Colonic mucosa (tissue), 4 donors: ENCODE results near the gene KCNE1. TPM values are rescaled to one million over a fixed set of nuclear protein-coding genes. Genes with fewer than 3 reads are reported as not detected.

Source experiments
- DNase-seq: peaks from one replicate; pipeline ENCODE4 v3.0.0-alpha.2; 2020
- H3K27ac ChIP-seq: fragments of 200-600 bp; one replicate; pipeline ENCODE4 v1.8.0; 2021
- H3K27me3 ChIP-seq: fragments of 200-600 bp; one replicate; pipeline ENCODE4 v1.8.0; 2021
- H3K36me3 ChIP-seq: fragments of 200-600 bp; one replicate; pipeline ENCODE4 v1.8.0; 2021
- H3K4me1 ChIP-seq: fragments of 200-600 bp; one replicate; pipeline ENCODE4 v1.8.0; 2021; ENCODE audit warnings: mild to moderate bottlenecking
- H3K4me3 ChIP-seq: fragments of 200-600 bp; one replicate; pipeline ENCODE4 v1.8.0; 2021
- H3K9ac ChIP-seq, 2 donors: one replicate each; pipeline ENCODE4 v1.7.0; 2013; ENCODE audit warnings: control low read depth in 2 of 2, low read depth in 2 of 2, low read length in 2 of 2
- H3K9me3 ChIP-seq: fragments of 200-600 bp; one replicate; pipeline ENCODE4 v1.8.0; 2021
- intact Hi-C: fragments of 100-400 bp; cut with DNase I; formaldehyde crosslinking; loops from one replicate; pipeline ENCODE4 v1.14.1; 2022
- total RNA-seq, 2 donors: library from RNA; stranded (reverse); fragmentation: NEBNext Ultra II Directional in 1 of 2; extraction: Animal tissue kit (Norgen Biotek cat#: 25700) in 1 of 2; gene quantifications; one replicate each; pipeline ENCODE4 v1.2.1, GENCODE V29; 2021
- TF ChIP-seq, protein P1 (sequence below): fragments of 200-600 bp; IDR thresholded peaks from one replicate; pipeline ENCODE4 v1.8.0; 2022; ENCODE audit warnings: antibody characterized with exemption, mild to moderate bottlenecking
- donor health status: healthy.
- donor health status: DM: no; HTN: no; CAD: no.
- donor health status: DM: no; HTN: no; CAD: no.

KCNE1 gene
- total RNA-seq, 2 donors from 2014 or later = 0.11 TPM; not detected in 1

- Histone ChIP-seq H3K9ac (peak overlapping the region; percentile 54 to 89), H3K36me3 (no peaks in the 10 kb centered on the region), H3K27ac (peak overlapping the region; percentile 93), H3K27me3 (no peaks in the 10 kb centered on the region), H3K4me3 (peak overlapping the region; percentile 28), H3K4me1 (peaks cover 11% of the 10 kb centered on the region), H3K9me3 (no peaks in the 10 kb centered on the region)
- TF ChIP-seq, protein P1, sequence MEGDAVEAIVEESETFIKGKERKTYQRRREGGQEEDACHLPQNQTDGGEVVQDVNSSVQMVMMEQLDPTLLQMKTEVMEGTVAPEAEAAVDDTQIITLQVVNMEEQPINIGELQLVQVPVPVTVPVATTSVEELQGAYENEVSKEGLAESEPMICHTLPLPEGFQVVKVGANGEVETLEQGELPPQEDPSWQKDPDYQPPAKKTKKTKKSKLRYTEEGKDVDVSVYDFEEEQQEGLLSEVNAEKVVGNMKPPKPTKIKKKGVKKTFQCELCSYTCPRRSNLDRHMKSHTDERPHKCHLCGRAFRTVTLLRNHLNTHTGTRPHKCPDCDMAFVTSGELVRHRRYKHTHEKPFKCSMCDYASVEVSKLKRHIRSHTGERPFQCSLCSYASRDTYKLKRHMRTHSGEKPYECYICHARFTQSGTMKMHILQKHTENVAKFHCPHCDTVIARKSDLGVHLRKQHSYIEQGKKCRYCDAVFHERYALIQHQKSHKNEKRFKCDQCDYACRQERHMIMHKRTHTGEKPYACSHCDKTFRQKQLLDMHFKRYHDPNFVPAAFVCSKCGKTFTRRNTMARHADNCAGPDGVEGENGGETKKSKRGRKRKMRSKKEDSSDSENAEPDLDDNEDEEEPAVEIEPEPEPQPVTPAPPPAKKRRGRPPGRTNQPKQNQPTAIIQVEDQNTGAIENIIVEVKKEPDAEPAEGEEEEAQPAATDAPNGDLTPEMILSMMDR = no peak
- intact Hi-C loops = no loop called here
- DNase-seq = peak; percentile 82
These were observed 14.7 kb upstream of the KCNE1 start for GRCh38 chr21:34526618-34527290.

DNA sequence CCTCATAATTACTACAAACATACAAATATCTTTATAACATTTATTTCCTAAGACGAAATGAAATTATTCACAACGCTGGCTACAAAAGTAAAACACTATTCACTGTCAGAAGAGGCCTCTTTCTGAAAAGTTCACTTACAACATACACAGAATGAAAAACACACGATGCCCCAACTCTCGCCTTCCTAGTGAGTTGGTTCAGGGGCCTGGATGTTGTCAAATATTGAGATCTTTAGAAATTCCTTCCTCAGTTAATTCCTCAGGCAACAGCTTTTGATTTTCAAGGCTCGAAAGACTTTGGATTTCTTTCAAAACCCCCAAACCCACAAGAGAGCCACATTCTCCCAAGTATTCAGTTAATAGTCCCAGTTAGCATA is 14.2 kb upstream of the KCNE1 start:
- TF ChIP-seq, protein P1 = no peak
- peaks cover 4% of the 10 kb centered on the region for H3K36me3 ChIP-seq
- H3K4me1 ChIP-seq = peaks cover 14% of the 10 kb centered on the region
- H3K9ac ChIP-seq = peak overlapping the region; percentile 54 to 89
- H3K4me3 ChIP-seq = peak overlapping the region; percentile 28
- no peaks in the 10 kb centered on the region for H3K27me3 ChIP-seq
- intact Hi-C loops = no loop called here
- H3K27ac ChIP-seq = peak overlapping the region; percentile 93
- no peak for DNase-seq
- H3K9me3 ChIP-seq = no peaks in the 10 kb centered on the region

DNA sequence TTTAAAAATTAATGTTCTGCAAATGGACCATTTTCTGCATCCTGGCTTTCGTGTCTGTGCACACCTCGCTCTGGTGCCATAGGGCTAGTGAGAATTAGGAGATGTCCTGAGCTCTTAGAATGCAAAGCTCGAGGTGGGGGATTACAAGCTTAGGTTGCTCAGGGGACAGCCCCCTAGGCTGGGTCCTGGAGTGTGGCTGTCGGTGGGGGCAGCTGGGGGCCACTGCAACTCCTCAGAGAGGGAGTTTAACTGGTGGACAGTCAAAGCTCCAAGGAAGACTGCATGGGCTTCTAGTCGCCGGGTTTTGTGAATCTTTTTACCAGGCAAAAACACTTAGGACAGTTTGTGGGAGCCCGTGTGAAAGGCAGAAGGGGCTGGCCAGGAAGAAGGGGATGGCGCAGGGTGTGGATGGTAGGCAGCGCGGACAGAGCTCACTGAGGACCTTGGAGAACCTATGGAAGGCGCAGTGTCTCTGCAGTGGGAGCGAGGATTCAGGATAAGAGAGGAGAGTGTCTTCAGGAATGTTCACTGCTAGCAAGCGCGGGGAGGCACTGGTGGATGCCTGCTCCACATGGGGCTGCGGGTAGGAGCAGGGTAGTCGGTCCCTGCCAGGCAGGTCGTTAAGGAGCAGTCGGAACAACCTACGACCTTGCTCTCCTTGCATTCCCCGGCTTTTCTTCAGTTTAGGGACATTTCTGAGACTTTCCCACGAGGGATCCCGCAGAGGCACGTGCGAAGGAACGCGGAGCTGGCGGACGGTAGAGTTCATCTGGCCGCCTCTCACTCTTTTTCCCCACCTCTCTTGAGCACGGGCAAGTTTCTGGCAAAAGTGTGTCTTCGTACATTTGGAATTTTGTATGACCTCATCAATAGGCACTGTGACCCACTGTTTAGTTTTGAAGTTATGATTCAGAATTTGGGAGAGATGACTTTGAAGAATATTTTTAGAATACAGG is 12.9 kb upstream of the KCNE1 start:
- Histone ChIP-seq H3K4me3 (peak overlapping the region; percentile 28), H3K9me3 (no peaks in the 10 kb centered on the region), H3K27ac (peak overlapping the region; percentile 93), H3K9ac (peak overlapping the region; percentile 13 to 89), H3K36me3 (peaks cover 7% of the 10 kb centered on the region), H3K4me1 (peaks cover 18% of the 10 kb centered on the region), H3K27me3 (no peaks in the 10 kb centered on the region)
- no peak for DNase-seq
- intact Hi-C loops = no loop called here
- TF ChIP-seq, protein P1 = no peak

DNA sequence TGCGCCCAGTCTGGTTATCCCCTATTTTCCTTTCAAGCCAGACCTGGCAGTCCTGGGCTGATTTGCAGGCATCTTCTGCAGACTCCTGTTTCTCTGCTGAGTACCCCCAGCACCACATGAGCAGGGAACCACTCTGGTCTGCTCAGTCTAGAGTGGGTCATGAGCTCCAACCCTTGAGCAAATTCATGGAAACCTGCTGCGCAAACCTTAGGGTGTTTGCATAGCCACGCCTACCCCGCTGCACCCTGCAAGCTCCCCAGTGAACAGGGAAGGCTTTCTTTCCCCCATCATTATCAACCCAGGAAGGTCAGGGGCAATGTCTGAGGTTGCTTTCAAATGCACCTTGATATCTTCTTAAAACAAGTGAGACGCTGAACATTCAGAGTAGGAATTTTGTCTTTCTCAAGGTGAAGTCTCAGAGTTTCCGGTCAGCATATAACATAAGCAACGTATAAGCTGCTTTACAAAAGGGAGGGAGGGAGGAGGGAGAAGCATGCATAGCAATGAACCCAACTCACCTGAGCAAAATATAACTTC is 11.1 kb upstream of the KCNE1 start:
- H3K36me3 ChIP-seq = peaks cover 7% of the 10 kb centered on the region
- peak; percentile 76 for DNase-seq
- intact Hi-C loops = no loop called here
- peak overlapping the region; percentile 29 to 54 for H3K9ac ChIP-seq
- H3K9me3 ChIP-seq = no peaks in the 10 kb centered on the region
- TF ChIP-seq, protein P1 = no peak
- peak overlapping the region; percentile 93 for H3K27ac ChIP-seq
- no peaks in the 10 kb centered on the region for H3K27me3 ChIP-seq
- no peak overlapping the region for H3K4me3 ChIP-seq
- peaks cover 21% of the 10 kb centered on the region for H3K4me1 ChIP-seq

DNA sequence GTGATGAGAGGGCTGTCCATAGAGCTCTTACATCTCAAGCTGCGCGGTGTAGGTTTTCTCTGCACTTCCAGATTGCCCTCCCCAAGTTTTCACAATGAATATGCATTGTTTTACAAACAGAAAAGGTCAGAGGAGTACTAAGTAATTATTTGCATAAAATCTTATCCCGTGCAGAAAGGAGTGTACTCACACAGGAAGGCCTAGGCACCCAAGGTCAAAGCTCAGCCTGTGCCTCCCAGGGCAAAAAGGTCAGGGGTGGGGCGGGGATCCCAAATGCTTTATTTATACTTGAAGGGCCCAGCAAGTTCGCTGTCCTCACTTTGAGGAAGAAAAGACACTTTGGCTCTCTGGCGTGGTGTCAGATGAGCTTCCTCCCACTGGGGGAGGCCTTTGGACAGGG is 10.3 kb upstream of the KCNE1 start:
- Histone ChIP-seq H3K4me1 (peaks cover 21% of the 10 kb centered on the region), H3K9ac (peak overlapping the region in 1 of 2 donors; percentile 43), H3K36me3 (peaks cover 7% of the 10 kb centered on the region), H3K27me3 (no peaks in the 10 kb centered on the region), H3K9me3 (no peaks in the 10 kb centered on the region), H3K4me3 (no peak overlapping the region), H3K27ac (peak overlapping the region; percentile 93)
- TF ChIP-seq, protein P1 = no peak
- peak; percentile 82 for DNase-seq
- intact Hi-C loops = no loop called here
